ENCODE measurements around the gene ZRSR2. TPM values are rescaled to one million over a fixed set of nuclear protein-coding genes. Genes with fewer than 3 reads are reported as not detected.
A peak's percentile ranks its signal among the peaks of the same experiment; 100 is the strongest.

ZRSR2 gene
- total and polyA plus RNA-seq, 2 experiments from 2014 or later, result 5.2 to 45.1 TPM

DNA sequence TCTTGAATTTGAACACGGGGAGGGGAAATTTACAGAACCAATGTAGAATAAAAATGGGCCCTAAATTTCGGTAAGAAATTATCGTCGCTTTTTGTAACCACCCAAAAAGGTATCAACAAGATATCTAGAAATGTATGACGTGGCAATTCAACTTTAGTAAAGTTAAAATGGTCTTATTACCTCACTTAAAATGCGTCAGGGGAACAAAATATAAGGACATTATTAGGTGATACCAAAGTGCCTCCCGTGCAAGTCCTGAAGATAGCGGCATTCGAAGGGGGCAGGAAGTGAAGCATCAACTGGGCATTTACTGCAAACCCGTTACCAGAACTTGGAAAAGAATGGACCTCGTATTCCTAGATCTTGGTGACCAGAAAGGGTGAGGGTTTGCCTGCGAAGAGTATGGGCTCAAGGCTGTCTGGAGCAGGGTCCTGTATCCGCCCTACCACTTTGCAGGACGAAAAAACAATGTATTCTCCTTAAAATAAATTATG lies 63.3 kb downstream of the ZRSR2 start (continued):
- TF ChIP-seq REST (IDR thresholded peaks at IDR 0.05; ENCODE audit: unreplicated experiment) (no peak), ZNF331 (CRISPR knock-in tag; IDR thresholded peaks at IDR 0.05; ENCODE audit: low read depth) (no peak), CTCF (conservative IDR thresholded peaks at IDR 0.05; ENCODE audit: low read depth in 2 of 2) (no peak), JUNB (IDR thresholded peaks at IDR 0.05; ENCODE audit: unreplicated experiment) (no peak), NANOG (IDR thresholded peaks at IDR 0.05; ENCODE audit: borderline replicate concordance) (no peak)

DNA sequence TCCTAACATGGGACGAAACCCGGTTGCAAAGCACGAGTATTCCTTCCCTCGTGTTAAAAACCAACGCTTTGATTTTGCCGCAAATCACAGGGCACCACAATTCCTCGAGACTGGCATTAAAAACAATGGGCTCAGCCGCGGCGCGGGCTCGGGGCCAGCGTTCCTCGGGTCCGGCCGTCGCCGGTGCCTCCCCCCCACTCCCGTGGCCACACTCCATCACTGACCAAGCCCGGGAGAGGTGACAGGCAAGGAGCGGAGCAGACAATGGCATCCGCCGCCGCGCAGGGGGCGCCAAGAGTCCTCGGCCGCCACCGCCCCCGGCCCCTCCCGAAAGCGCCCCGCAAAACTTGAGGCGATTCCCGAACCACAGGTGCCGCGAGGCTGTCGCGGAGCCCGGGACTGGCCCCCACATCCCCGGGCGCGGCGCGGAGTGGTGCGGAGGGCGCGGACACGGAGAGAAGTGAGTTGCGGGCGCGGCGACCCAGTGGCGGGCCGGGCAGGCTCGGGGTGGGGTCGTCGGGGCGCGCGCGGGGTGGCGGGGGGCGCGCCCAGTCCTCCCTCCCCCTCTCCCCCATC lies 63.9 kb downstream of the ZRSR2 start:
- Histone ChIP-seq H3K36me3 (ENCODE audit: insufficient read depth) (peaks cover 6% of the 10 kb centered on the region; the same call in 1 of the 2 replicates), H3K79me2 (replicated peaks; ENCODE audit: insufficient read depth) (peaks cover 51% of the 10 kb centered on the region), H3K4me2 (peak overlapping the region; percentile 75), H3K27ac (ENCODE audit: low read depth) (0 out of 2 replicates have a peak overlapping the region, but pooled peaks have one; percentile 69), H3K4me3 (peak overlapping the region; percentile 83), H3F3A (replicated peaks; ENCODE audit: low read depth) (no peaks in the 10 kb centered on the region), H4K20me1 (replicated peaks; ENCODE audit: insufficient read depth) (no peaks in the 10 kb centered on the region; the same call in 1 of the 2 replicates), H3K4me1 (ENCODE audit: insufficient read depth) (peaks cover 37% of the 10 kb centered on the region), H3K27me3 (ENCODE audit: insufficient read depth) (no peaks in the 10 kb centered on the region), H3K9me2 (ENCODE audit: insufficient read depth) (no peaks in the 10 kb centered on the region), H2AFZ (no peak overlapping the region)
- H3K27me3 Mint-ChIP-seq (ENCODE audit: insufficient read depth, low read depth, poor library complexity), result peaks cover 3% of the 10 kb centered on the region
- H3K27ac Mint-ChIP-seq, result 0 out of 2 replicates have a peak overlapping the region, but pooled peaks have one; percentile 86
- peaks cover 37% of the 10 kb centered on the region for H3K4me1 Mint-ChIP-seq
- H3K36me3 Mint-ChIP-seq (ENCODE audit: low read depth), result peaks cover 41% of the 10 kb centered on the region
- peak overlapping the region; percentile 92 for H3K4me3 Mint-ChIP-seq
- peak; percentile 54 for DNase-seq (ENCODE audit: low spot score)
- TF ChIP-seq POLR2AphosphoS5 (IDR thresholded peaks at IDR 0.05; ENCODE audit: low read depth) (0 out of 2 replicates have a peak, but pooled peaks have one; percentile 0), ZNF331 (CRISPR knock-in tag; IDR thresholded peaks at IDR 0.05; ENCODE audit: low read depth) (no peak), CTCF (conservative IDR thresholded peaks at IDR 0.05; ENCODE audit: low read depth in 2 of 2) (peak; percentile 7 to 32; a peak in 1 of 4 replicates)
- ATAC-seq, result peak; percentile 26
- H3K9me3 Mint-ChIP-seq, result no peaks in the 10 kb centered on the region; the same call in 2 of the 3 replicates
